ENCODE measurements around the gene CILP2.

Gene CILP2

GRCh38 chr19:19543640-19544039 is 5.6 kb downstream of the CILP2 start:
- DNase-seq (no peak), ATAC-seq (no peak)

GRCh38 chr19:19544257-19544953 is 6.3 kb downstream of the CILP2 start:
- ATAC-seq (no peak), DNase-seq (no peak)

- DNase-seq (no peak), ATAC-seq (no peak)
Measured at GRCh38 chr19:19544954-19545591, 7.0 kb downstream of the CILP2 start.

- DNase-seq (no peak), ATAC-seq (no peak)
Measured at GRCh38 chr19:19545707-19546106, 7.6 kb downstream of the CILP2 start.

GRCh38 chr19:19546751-19547162 is 8.7 kb downstream of the CILP2 start:
- ATAC-seq (no peak), DNase-seq (no peak)

GRCh38 chr19:19547674-19548336 is 9.7 kb downstream of the CILP2 start:
- DNase-seq (no peak), ATAC-seq (no peak)

- DNase-seq (no peak), ATAC-seq (no peak)
Measured at GRCh38 chr19:19548915-19549759, 11.1 kb downstream of the CILP2 start.

GRCh38 chr19:19549804-19550464 is 11.9 kb downstream of the CILP2 start:
- ATAC-seq, result no peak

GRCh38 chr19:19550485-19550929 is 12.4 kb downstream of the CILP2 start:
- no peak for DNase-seq
- no peak for ATAC-seq

More at GRCh38 chr19:19549804-19550464, 11.9 kb downstream of the CILP2 start:
- DNase-seq, result no peak

GRCh38 chr19:19550972-19551852 is 13.1 kb downstream of the CILP2 start:
- no peak for DNase-seq
- no peak for ATAC-seq

GRCh38 chr19:19551853-19552192 is 13.8 kb downstream of the CILP2 start:
- ATAC-seq (no peak), DNase-seq (no peak)

- DNase-seq (peak; percentile 50), ATAC-seq (no peak)
Measured at GRCh38 chr19:19552798-19553197, 14.7 kb downstream of the CILP2 start.

GRCh38 chr19:19553670-19554069 is 15.6 kb downstream of the CILP2 start:
- no peak for ATAC-seq
- DNase-seq, result no peak

GRCh38 chr19:19554074-19555023 is 16.3 kb downstream of the CILP2 start:
- peak; percentile 79 for DNase-seq
- ATAC-seq, result peak; percentile 40

GRCh38 chr19:19558055-19558454 is 20.0 kb downstream of the CILP2 start:
- ATAC-seq (no peak), DNase-seq (no peak)

- DNase-seq, result no peak
- no peak for ATAC-seq
Measured at GRCh38 chr19:19558636-19559035, 20.6 kb downstream of the CILP2 start.

- no peak for ATAC-seq
- no peak for DNase-seq
Measured at GRCh38 chr19:19559931-19560330, 21.9 kb downstream of the CILP2 start.

GRCh38 chr19:19561946-19562664 is 24.0 kb downstream of the CILP2 start:
- no peak for DNase-seq
- ATAC-seq, result no peak

All from stimulated activated naive CD8-positive, alpha-beta T cell treated with anti-CD3 and anti-CD28 coated beads, Interleukin-15, Interleukin-2, amounts not matched to agents 100 U/mL and 50 U/mL, for 24 hours (primary cell).